DND-41 (cell line): ENCODE measurements around the gene KIRREL3.

Experiments used
- EZH2 ChIP-seq: IDR thresholded peaks from 3 replicates; pipeline ENCODE4 v1.6.1; 2012; ENCODE audit warnings: borderline replicate concordance, low read depth, mild to moderate bottlenecking, moderate library complexity, low read length, inconsistent platforms; ENCODE audit not compliant: severe bottlenecking
- TF ChIP-seq, protein P1 (sequence below): IDR thresholded peaks from 2 replicates; pipeline ENCODE4 v1.5.1; 2012; ENCODE audit warnings: borderline replicate concordance, low read length, moderate library complexity, mild to moderate bottlenecking; ENCODE audit not compliant: poor library complexity, severe bottlenecking; ENCODE audit errors: extremely low read depth

- TF ChIP-seq, protein P1, sequence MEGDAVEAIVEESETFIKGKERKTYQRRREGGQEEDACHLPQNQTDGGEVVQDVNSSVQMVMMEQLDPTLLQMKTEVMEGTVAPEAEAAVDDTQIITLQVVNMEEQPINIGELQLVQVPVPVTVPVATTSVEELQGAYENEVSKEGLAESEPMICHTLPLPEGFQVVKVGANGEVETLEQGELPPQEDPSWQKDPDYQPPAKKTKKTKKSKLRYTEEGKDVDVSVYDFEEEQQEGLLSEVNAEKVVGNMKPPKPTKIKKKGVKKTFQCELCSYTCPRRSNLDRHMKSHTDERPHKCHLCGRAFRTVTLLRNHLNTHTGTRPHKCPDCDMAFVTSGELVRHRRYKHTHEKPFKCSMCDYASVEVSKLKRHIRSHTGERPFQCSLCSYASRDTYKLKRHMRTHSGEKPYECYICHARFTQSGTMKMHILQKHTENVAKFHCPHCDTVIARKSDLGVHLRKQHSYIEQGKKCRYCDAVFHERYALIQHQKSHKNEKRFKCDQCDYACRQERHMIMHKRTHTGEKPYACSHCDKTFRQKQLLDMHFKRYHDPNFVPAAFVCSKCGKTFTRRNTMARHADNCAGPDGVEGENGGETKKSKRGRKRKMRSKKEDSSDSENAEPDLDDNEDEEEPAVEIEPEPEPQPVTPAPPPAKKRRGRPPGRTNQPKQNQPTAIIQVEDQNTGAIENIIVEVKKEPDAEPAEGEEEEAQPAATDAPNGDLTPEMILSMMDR = no peak
- no peak for TF ChIP-seq EZH2
These were observed 592.1 kb downstream of the KIRREL3 start for GRCh38 chr11:126408496-126408895.
